ENCODE results near the gene RETREG3. TPM values are rescaled to one million over a fixed set of nuclear protein-coding genes. Genes with fewer than 3 reads are reported as not detected.

Gene RETREG3
- total RNA-seq, 5 donors from 2014 or later (not counting 1 experiment from before 2014, with no cell fraction given), result 72.4 to 150 (median 139) TPM

DNA sequence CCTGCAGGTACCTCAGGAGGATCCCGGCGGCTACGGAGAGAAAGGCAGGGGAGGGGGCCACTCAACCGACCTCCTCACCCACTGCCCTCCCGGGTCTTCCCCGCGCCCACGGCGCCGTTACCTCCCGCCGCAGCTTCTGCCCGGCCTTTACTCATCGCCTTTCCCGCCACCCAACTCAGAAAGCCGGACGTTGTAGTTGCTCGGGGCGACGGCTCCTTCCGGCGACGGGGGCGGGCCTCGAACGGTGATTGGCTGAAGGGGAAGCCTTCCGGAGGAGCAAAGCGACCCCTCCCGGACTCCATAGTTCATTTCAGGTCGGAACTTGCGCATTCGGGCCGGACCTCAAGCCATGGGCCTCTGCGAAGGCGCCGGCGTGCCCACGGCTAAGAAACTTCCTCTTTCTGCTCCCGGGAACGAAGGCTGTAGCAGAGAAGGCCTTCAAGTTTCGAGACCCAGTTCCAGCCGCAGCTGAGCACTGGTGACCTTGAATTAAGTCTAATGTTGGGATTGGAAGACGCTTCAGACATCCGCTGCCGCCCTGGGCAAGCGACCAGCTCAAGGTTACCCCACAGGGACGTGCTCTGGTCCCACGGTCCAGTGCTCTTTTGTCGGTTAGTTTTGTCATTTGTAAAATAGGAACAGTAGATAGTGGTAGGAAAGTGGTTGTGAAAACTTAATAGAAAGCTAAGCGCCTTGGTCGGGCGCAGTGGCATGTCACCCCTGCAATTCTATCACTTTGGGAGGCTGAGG, 31.5 kb downstream of the RETREG3 start, which contains the start of gene PSMC3IP:
Gene PSMC3IP, minus strand, starts transcription at position 198 of the 750 bp plus-strand sequence. Its CDS starts 43 bp downstream, at position 155.
- Mint-ChIP-seq H3K36me3 (peaks cover 20% of the 10 kb centered on the region), H3K27ac (peak within 1 kb of the TSS; percentile 96 to 98)
- peaks cover 18 to 48% of the 10 kb centered on the region in 2 donors for H3K36me3 ChIP-seq (ENCODE audit: control insufficient read depth in 2 of 2, extremely low read depth in 1 of 2, insufficient read depth in 1 of 2, low read length in 1 of 2)

GRCh38 chr17:42577140-42577531, 32.0 kb downstream of the RETREG3 start:
- Mint-ChIP-seq H3K4me3 (peak overlapping the region; percentile 88 to 99 (median 98)), H3K27ac (peak overlapping the region in 1 of 2 donors; percentile 98), H3K27me3 (no peaks in the 10 kb centered on the region), H3K9me3 (no peaks in the 10 kb centered on the region), H3K36me3 (peaks cover 15% of the 10 kb centered on the region), H3K4me1 (peaks cover 32 to 38% (median 36%) of the 10 kb centered on the region in 3 donors)
- ChIA-PET CTCF (interaction anchor here in 1 of 2 donors (1.1 to 3.6 kb wide), 8 partner anchors 9 to 189 kb away, joined by 3 to 22 read pairs (median 6); partner anchors contain the start of genes MLX, RETREG3, STAT3 and TUBG1), POLR2A (no interaction called here)
- ATAC-seq (replicated peaks in 1 of 4) (peak in 3 of 4 experiments; percentile 2 to 3 (median 2)), DNase-seq (no peak)
- H3K36me3 ChIP-seq (ENCODE audit: control insufficient read depth in 2 of 2, extremely low read depth in 1 of 2, insufficient read depth in 1 of 2, low read length in 1 of 2), result peaks cover 14 to 48% of the 10 kb centered on the region in 2 donors
- WGBS (ENCODE audit: insufficient coverage), result 7% methylated on average over 9 of the region's 18 CpGs
- H3K27ac ChIP-seq (ENCODE audit: low read length), result peak overlapping the region; percentile 21
- no peaks in the 10 kb centered on the region for H3K27me3 ChIP-seq (replicated peaks in 1 of 2; ENCODE audit: control insufficient read depth in 2 of 2, extremely low read depth in 1 of 2, insufficient read depth in 2 of 2, low read length in 1 of 2)
- H3K4me3 ChIP-seq (ENCODE audit: control insufficient read depth in 1 of 2, extremely low read depth in 1 of 2, low read length in 1 of 2), result peak overlapping the region; percentile 76 to 95
- H3K9me3 ChIP-seq, result no peaks in the 10 kb centered on the region
- peaks cover 5 to 20% of the 10 kb centered on the region in 2 experiments for H3K4me1 ChIP-seq (ENCODE audit: control insufficient read depth in 1 of 2, extremely low read depth in 1 of 2, insufficient read depth in 2 of 2, low read length in 2 of 2)

More for the DNA sequence above, 31.5 kb downstream of the RETREG3 start, which contains the start of gene PSMC3IP:
- H3K9me3 ChIP-seq, result no peaks in the 10 kb centered on the region
- peak within 1 kb of the TSS; percentile 40 for H3K27ac ChIP-seq (ENCODE audit: low read length)
- peaks cover 5 to 20% of the 10 kb centered on the region in 2 experiments for H3K4me1 ChIP-seq (ENCODE audit: control insufficient read depth in 1 of 2, extremely low read depth in 1 of 2, insufficient read depth in 2 of 2, low read length in 2 of 2)
- DNase-seq, result peak; percentile 79 to 94 (median 87)
- Mint-ChIP-seq H3K27me3 (no peaks in the 10 kb centered on the region), H3K4me1 (peaks cover 32 to 38% (median 36%) of the 10 kb centered on the region in 3 donors), H3K4me3 (peak within 1 kb of the TSS; percentile 88 to 99 (median 98)), H3K9me3 (no peaks in the 10 kb centered on the region)
- POLR2A ChIA-PET, result interaction anchor here in 1 of 2 donors (0.6 kb wide), 1 partner anchor 32 kb away, joined by 4 read pairs; the partner anchor contains the start of genes RETREG3 and TUBG1
- H3K4me3 ChIP-seq (ENCODE audit: control insufficient read depth in 1 of 2, extremely low read depth in 1 of 2, low read length in 1 of 2), result peak within 1 kb of the TSS; percentile 76 to 95
- no peaks in the 10 kb centered on the region for H3K27me3 ChIP-seq (replicated peaks in 1 of 2; ENCODE audit: control insufficient read depth in 2 of 2, extremely low read depth in 1 of 2, insufficient read depth in 2 of 2, low read length in 1 of 2)
- peak; percentile 93 to 94 (median 93) for ATAC-seq (replicated peaks in 1 of 4)
- CTCF ChIA-PET, result interaction anchor here (0.6 to 3.6 kb wide), 29 partner anchors 7 to 889 kb away, joined by 3 to 22 read pairs (median 4); partner anchors contain the start of genes BECN1 (in 1 of the 2), CCR10 (in 1 of the 2), CNTD1 (in 1 of the 2) and COA3 (in 1 of the 2)
- WGBS (ENCODE audit: insufficient coverage), result under 1% methylated on average over 43 of the region's 52 CpGs

DNA sequence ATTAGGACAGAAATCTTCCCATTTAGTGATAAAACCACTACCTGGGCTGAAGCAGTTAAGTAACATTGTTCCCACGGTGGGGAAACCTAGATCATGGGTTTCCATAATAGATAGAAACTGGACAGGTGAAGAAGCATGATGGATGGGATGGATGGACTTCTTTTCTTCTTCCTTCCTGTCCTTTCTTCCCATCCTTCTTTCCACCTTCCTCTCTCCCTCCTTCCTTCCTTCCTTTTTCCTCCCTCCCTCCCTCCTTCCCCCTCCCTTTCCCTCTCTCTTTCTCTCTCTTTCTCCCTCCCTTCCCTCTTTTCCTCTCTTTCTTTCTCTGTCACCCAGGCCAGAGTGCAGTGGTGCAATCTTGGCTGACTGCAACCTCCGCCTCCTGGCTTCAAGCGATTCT, 34.7 kb downstream of the RETREG3 start:
- no peak for DNase-seq
- Histone ChIP-seq H3K27me3 (replicated peaks in 1 of 2; ENCODE audit: control insufficient read depth in 2 of 2, extremely low read depth in 1 of 2, insufficient read depth in 2 of 2, low read length in 1 of 2) (no peaks in the 10 kb centered on the region), H3K4me1 (ENCODE audit: control insufficient read depth in 1 of 2, extremely low read depth in 1 of 2, insufficient read depth in 2 of 2, low read length in 2 of 2) (peaks cover 5 to 20% of the 10 kb centered on the region in 2 experiments), H3K36me3 (ENCODE audit: control insufficient read depth in 2 of 2, extremely low read depth in 1 of 2, insufficient read depth in 1 of 2, low read length in 1 of 2) (peaks cover 20 to 54% of the 10 kb centered on the region in 2 donors), H3K9me3 (no peaks in the 10 kb centered on the region), H3K4me3 (ENCODE audit: control insufficient read depth in 1 of 2, extremely low read depth in 1 of 2, low read length in 1 of 2) (no peak overlapping the region), H3K27ac (ENCODE audit: low read length) (no peak overlapping the region)
- Mint-ChIP-seq H3K9me3 (no peaks in the 10 kb centered on the region), H3K27ac (no peak overlapping the region), H3K4me3 (no peak overlapping the region), H3K36me3 (peaks cover 29% of the 10 kb centered on the region), H3K27me3 (no peaks in the 10 kb centered on the region), H3K4me1 (peaks cover 35 to 40% (median 40%) of the 10 kb centered on the region in 3 donors)
- ATAC-seq (replicated peaks in 1 of 4), result no peak
- CTCF ChIA-PET, result no interaction called here
- WGBS (ENCODE audit: insufficient coverage), result no CpG with 5 or more reads among the region's 3 CpGs
- POLR2A ChIA-PET, result no interaction called here

GRCh38 chr17:42573095-42573494, 36.1 kb downstream of the RETREG3 start:
- ATAC-seq (replicated peaks in 1 of 4), result no peak
- WGBS (ENCODE audit: insufficient coverage), result 89% methylated on average over 3 of the region's 4 CpGs
- no peak for DNase-seq
- Histone ChIP-seq H3K27me3 (replicated peaks in 1 of 2; ENCODE audit: control insufficient read depth in 2 of 2, extremely low read depth in 1 of 2, insufficient read depth in 2 of 2, low read length in 1 of 2) (no peaks in the 10 kb centered on the region), H3K9me3 (no peaks in the 10 kb centered on the region), H3K4me3 (ENCODE audit: control insufficient read depth in 1 of 2, extremely low read depth in 1 of 2, low read length in 1 of 2) (no peak overlapping the region), H3K36me3 (ENCODE audit: control insufficient read depth in 2 of 2, extremely low read depth in 1 of 2, insufficient read depth in 1 of 2, low read length in 1 of 2) (peaks cover 25 to 62% of the 10 kb centered on the region in 2 donors), H3K4me1 (ENCODE audit: control insufficient read depth in 1 of 2, extremely low read depth in 1 of 2, insufficient read depth in 2 of 2, low read length in 2 of 2) (peaks cover 8 to 24% of the 10 kb centered on the region in 2 experiments), H3K27ac (ENCODE audit: low read length) (no peak overlapping the region)
- H3K9me3 Mint-ChIP-seq, result no peaks in the 10 kb centered on the region
- H3K27ac Mint-ChIP-seq, result peak overlapping the region in 1 of 2 donors; percentile 63
- H3K27me3 Mint-ChIP-seq, result no peaks in the 10 kb centered on the region
- no peak overlapping the region for H3K4me3 Mint-ChIP-seq
- peaks cover 32 to 41% (median 32%) of the 10 kb centered on the region in 3 donors for H3K4me1 Mint-ChIP-seq
- POLR2A ChIA-PET, result no interaction called here
- CTCF ChIA-PET, result no interaction called here
- H3K36me3 Mint-ChIP-seq, result peaks cover 32% of the 10 kb centered on the region

- H3K36me3 Mint-ChIP-seq, result peaks cover 35% of the 10 kb centered on the region
- ChIA-PET POLR2A (no interaction called here), CTCF (no interaction called here)
Measured at GRCh38 chr17:42571435-42572225, 37.5 kb downstream of the RETREG3 start.

More at GRCh38 chr17:42571435-42572225, 37.5 kb downstream of the RETREG3 start:
- ATAC-seq (replicated peaks in 1 of 4) (no peak), DNase-seq (no peak)
- Mint-ChIP-seq H3K27ac (no peak overlapping the region), H3K27me3 (no peaks in the 10 kb centered on the region), H3K4me1 (peaks cover 26 to 40% (median 28%) of the 10 kb centered on the region in 3 donors), H3K4me3 (no peak overlapping the region), H3K9me3 (no peaks in the 10 kb centered on the region)
- Histone ChIP-seq H3K9me3 (no peaks in the 10 kb centered on the region), H3K4me1 (ENCODE audit: control insufficient read depth in 1 of 2, extremely low read depth in 1 of 2, insufficient read depth in 2 of 2, low read length in 2 of 2) (peaks cover 8 to 23% of the 10 kb centered on the region in 2 experiments), H3K4me3 (ENCODE audit: control insufficient read depth in 1 of 2, extremely low read depth in 1 of 2, low read length in 1 of 2) (no peak overlapping the region), H3K27me3 (replicated peaks in 1 of 2; ENCODE audit: control insufficient read depth in 2 of 2, extremely low read depth in 1 of 2, insufficient read depth in 2 of 2, low read length in 1 of 2) (no peaks in the 10 kb centered on the region), H3K36me3 (ENCODE audit: control insufficient read depth in 2 of 2, extremely low read depth in 1 of 2, insufficient read depth in 1 of 2, low read length in 1 of 2) (peaks cover 25 to 62% of the 10 kb centered on the region in 2 donors), H3K27ac (ENCODE audit: low read length) (no peak overlapping the region)
- WGBS (ENCODE audit: insufficient coverage), result 95% methylated on average over 6 of the region's 12 CpGs
